ENCODE results near the gene B4GALT3. TPM values are rescaled to one million over a fixed set of nuclear protein-coding genes. Genes with fewer than 3 reads are reported as not detected.

The B4GALT3 gene
- total and polyA plus RNA-seq, 2 of the 8 experiments (the other 6 are each of a cell fraction or from before 2014, with no cell fraction given) = 42.3 to 43.0 TPM

DNA sequence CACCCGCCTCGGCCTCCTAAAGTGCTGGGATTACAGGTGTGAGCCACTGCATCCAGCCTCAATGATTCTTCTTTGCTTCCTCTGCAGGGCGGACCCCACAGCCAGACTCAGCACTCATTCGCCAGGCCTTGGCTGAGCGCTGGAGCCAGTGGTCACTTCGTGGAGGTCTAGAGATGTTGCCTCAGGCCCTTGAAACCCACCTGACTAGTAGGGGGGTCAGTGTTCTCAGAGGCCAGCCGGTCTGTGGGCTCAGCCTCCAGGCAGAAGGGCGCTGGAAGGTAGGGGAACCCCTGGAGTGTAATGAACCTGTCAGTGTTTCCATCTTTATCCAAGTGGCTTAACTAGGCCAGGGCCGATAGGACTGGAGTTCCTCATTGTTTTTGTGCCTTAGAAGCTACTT, 8.4 kb downstream of the B4GALT3 start:
- Histone ChIP-seq H4K20me1 (replicated peaks in 1 of 2; ENCODE audit: control insufficient read depth in 1 of 2, insufficient read depth in 2 of 2, low read length in 2 of 2) (peaks cover 0 to 2% of the 10 kb centered on the region in 2 experiments), H3K27ac (ENCODE audit: low read depth, low read length) (no peak overlapping the region), H4K91ac (replicated peaks; ENCODE audit: insufficient read length, low read length) (no peak overlapping the region), H3K4me3 (ENCODE audit: extremely low read depth in 1 of 4, insufficient read depth in 2 of 4, low read depth in 3 of 4, low read length in 4 of 4) (no peak overlapping the region; a peak in 1 of 8 replicates), H3K79me1 (ENCODE audit: low read depth, low read length) (no peaks in the 10 kb centered on the region), H2BK15ac (ENCODE audit: low read length) (no peak overlapping the region), H2BK120ac (replicated peaks; ENCODE audit: low read depth, low read length) (no peak overlapping the region), H3K9me3 (ENCODE audit: insufficient read depth in 2 of 2, low read depth in 1 of 2, low read length in 1 of 2) (no peaks in the 10 kb centered on the region), H3K4me2 (ENCODE audit: insufficient read depth in 1 of 2, low read depth in 2 of 2, low read length in 2 of 2) (no peak overlapping the region), H3K27me3 (replicated peaks in 1 of 4; ENCODE audit: control insufficient read depth in 3 of 4, extremely low read depth in 1 of 4, insufficient read depth in 3 of 4, low read length in 3 of 4) (no peaks in the 10 kb centered on the region), H3K79me2 (ENCODE audit: control insufficient read depth in 1 of 2, insufficient read depth in 2 of 2, low read length in 2 of 2) (no peaks in the 10 kb centered on the region), H4K5ac (ENCODE audit: insufficient read length, low read depth, low read length) (no peak overlapping the region), H2BK12ac (ENCODE audit: low read depth, low read length) (no peak overlapping the region), H2AK5ac (ENCODE audit: low read depth, low read length) (no peak overlapping the region), H3K23me2 (ENCODE audit: low read depth, low read length) (peaks cover 11% of the 10 kb centered on the region; the same call in 1 of the 2 replicates), H2AFZ (ENCODE audit: low read length) (no peak overlapping the region), H4K8ac (ENCODE audit: extremely low read depth, insufficient read depth, low read length) (no peak overlapping the region), H3K36me3 (ENCODE audit: control insufficient read depth in 2 of 4, insufficient read depth in 4 of 4, low read length in 3 of 4) (peaks cover 13 to 33% (median 27%) of the 10 kb centered on the region in 4 experiments), H2BK20ac (ENCODE audit: low read length) (no peak overlapping the region), H3K23ac (ENCODE audit: insufficient read length) (no peak overlapping the region), H3K4me1 (replicated peaks in 1 of 4; ENCODE audit: control insufficient read depth in 3 of 4, insufficient read depth in 4 of 4, low read length in 3 of 4) (peaks cover 0 to 7% (median 5%) of the 10 kb centered on the region in 4 experiments; a peak in 4 of 7 replicates), H3K56ac (replicated peaks; ENCODE audit: insufficient read length, low read depth, low read length) (no peak overlapping the region), H3K14ac (ENCODE audit: insufficient read length) (no peak overlapping the region), H2BK5ac (ENCODE audit: low read depth, low read length) (no peak overlapping the region), H3K9ac (replicated peaks in 1 of 4; ENCODE audit: extremely low read depth in 1 of 4, low read depth in 3 of 4, low read length in 3 of 4) (no peak overlapping the region), H3K18ac (ENCODE audit: extremely low read depth, low read length) (no peak overlapping the region), H3K4ac (replicated peaks; ENCODE audit: insufficient read length, low read depth, low read length) (no peak overlapping the region)
- ChIA-PET POLR2A (ENCODE audit: partially characterized antibody) (interaction anchor here (0.8 to 4.7 kb wide), 5 partner anchors 7 to 131 kb away, joined by 3 to 51 read pairs (median 8); partner anchors contain the start of gene B4GALT3), CTCF (ENCODE audit: partially characterized antibody) (interaction anchor here (1.0 to 5.3 kb wide), 3 partner anchors 7 to 36 kb away, joined by 3 to 27 read pairs (median 10); partner anchors contain the start of gene B4GALT3)
- 91% methylated on average over 9 of the region's 9 CpGs; no CpG with 5 or more reads in 1 of the 2 experiments for whole genome bisulfite sequencing, 2 experiments (ENCODE audit: extremely low coverage in 1 of 2, insufficient coverage in 1 of 2, insufficient read length in 1 of 2, insufficient replicate concordance in 2 of 2, low coverage in 1 of 2, low lambda C conversion rate in 2 of 2, missing lambda C conversion rate in 1 of 2)
- DNase-seq (ENCODE audit: low read depth in 1 of 2, low spot score in 2 of 2) (no peak), FAIRE-seq (no peak)
- no peak for TF ChIP-seq MAFK (IDR thresholded peaks at IDR 0.05; ENCODE audit: low read depth, low read length)
- no peak for TF ChIP-seq RNF2 (IDR thresholded peaks at IDR 0.05; ENCODE audit: borderline replicate concordance, low read depth, low read length, missing control alignments, poor library complexity, severe bottlenecking)
- TF ChIP-seq HDAC2 (IDR thresholded peaks at IDR 0.05; ENCODE audit: borderline replicate concordance in 1 of 2, low read depth in 2 of 2, low read length in 2 of 2) = no peak
- no peak for TF ChIP-seq SUZ12 (IDR thresholded peaks at IDR 0.05; ENCODE audit: low read length)

All from H1 (cell line).